ENCODE data around the gene SEC22B.
"Not testable (repeated sequence)": the region's sequence is repeated elsewhere in the genome, so short reads cannot be mapped to it uniquely, and the experiment has no call there.

- TF ChIP-seq, protein P1, sequence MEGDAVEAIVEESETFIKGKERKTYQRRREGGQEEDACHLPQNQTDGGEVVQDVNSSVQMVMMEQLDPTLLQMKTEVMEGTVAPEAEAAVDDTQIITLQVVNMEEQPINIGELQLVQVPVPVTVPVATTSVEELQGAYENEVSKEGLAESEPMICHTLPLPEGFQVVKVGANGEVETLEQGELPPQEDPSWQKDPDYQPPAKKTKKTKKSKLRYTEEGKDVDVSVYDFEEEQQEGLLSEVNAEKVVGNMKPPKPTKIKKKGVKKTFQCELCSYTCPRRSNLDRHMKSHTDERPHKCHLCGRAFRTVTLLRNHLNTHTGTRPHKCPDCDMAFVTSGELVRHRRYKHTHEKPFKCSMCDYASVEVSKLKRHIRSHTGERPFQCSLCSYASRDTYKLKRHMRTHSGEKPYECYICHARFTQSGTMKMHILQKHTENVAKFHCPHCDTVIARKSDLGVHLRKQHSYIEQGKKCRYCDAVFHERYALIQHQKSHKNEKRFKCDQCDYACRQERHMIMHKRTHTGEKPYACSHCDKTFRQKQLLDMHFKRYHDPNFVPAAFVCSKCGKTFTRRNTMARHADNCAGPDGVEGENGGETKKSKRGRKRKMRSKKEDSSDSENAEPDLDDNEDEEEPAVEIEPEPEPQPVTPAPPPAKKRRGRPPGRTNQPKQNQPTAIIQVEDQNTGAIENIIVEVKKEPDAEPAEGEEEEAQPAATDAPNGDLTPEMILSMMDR (IDR thresholded peaks at IDR 0.05) = not testable (repeated sequence)
- TF ChIP-seq ZFX (IDR thresholded peaks at IDR 0.05; ENCODE audit: borderline replicate concordance) = not testable (repeated sequence)
These were observed 12.3 kb upstream of the SEC22B start for GRCh38 chr1:120188626-120189025.

Data from 22Rv1 (cell line).